ENCODE data around the gene MYL5. TPM values are rescaled to one million over a fixed set of nuclear protein-coding genes. Genes with fewer than 3 reads are reported as not detected.

Gene MYL5
- total and polyA plus RNA-seq, 10 of the 15 experiments (the other 5 are each of a cell fraction or from before 2014, with no cell fraction given): 1.2 to 13.8 (median 7.1) TPM

DNA sequence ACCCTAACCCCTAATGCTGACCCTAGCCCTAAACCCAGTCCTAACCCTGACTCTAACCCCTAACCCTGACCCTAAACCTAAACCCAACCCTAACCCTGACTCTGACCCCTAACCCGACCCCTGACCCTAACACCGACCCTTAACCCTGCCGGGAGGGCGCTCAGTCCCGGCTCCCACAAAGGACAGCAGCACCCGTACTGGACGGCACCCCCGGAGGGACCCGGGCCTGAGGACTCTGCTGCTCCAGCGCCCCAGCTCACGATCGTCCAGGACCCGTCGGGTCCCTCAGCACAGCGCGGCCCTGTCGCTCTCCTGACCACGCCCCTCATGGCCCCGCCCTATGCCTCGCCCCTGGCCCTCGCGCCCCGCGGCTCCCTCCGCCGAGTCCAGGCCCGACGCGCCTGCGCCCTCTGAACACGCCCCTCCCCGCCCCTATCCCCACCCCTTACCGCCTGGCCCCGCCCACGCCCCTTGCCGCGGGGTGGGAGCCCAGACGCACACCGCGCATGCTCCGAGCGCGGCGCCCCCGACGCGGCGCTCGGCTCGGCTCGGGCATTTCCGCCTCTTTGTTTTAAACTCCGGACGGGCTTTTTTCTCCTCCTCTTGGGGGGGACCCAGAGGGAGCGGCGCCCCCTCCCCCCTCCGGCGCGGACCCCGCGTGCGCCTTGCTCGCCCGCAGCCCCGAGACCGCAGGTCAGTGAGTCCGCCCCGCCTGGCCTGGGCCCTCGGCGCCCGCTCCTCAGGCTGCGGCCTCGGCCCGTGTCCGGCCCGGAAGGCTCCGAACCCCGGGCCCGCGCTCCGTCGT, 31.1 kb downstream of the MYL5 start, which contains the start of gene PCGF3 (continued):
- TF ChIP-seq, protein P1, sequence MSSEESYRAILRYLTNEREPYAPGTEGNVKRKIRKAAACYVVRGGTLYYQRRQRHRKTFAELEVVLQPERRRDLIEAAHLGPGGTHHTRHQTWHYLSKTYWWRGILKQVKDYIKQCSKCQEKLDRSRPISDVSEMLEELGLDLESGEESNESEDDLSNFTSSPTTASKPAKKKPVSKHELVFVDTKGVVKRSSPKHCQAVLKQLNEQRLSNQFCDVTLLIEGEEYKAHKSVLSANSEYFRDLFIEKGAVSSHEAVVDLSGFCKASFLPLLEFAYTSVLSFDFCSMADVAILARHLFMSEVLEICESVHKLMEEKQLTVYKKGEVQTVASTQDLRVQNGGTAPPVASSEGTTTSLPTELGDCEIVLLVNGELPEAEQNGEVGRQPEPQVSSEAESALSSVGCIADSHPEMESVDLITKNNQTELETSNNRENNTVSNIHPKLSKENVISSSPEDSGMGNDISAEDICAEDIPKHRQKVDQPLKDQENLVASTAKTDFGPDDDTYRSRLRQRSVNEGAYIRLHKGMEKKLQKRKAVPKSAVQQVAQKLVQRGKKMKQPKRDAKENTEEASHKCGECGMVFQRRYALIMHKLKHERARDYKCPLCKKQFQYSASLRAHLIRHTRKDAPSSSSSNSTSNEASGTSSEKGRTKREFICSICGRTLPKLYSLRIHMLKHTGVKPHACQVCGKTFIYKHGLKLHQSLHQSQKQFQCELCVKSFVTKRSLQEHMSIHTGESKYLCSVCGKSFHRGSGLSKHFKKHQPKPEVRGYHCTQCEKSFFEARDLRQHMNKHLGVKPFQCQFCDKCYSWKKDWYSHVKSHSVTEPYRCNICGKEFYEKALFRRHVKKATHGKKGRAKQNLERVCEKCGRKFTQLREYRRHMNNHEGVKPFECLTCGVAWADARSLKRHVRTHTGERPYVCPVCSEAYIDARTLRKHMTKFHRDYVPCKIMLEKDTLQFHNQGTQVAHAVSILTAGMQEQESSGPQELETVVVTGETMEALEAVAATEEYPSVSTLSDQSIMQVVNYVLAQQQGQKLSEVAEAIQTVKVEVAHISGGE (CRISPR knock-in tag; IDR thresholded peaks at IDR 0.05): no peak
- no peak for TF ChIP-seq SMAD5 (IDR thresholded peaks at IDR 0.05; ENCODE audit: low read depth)
- peak; percentile 46 for TF ChIP-seq POLR2A (IDR thresholded peaks at IDR 0.05; ENCODE audit: low read depth, low read length)
- no peak for TF ChIP-seq KDM1A (IDR thresholded peaks at IDR 0.05; ENCODE audit: borderline replicate concordance)
- TF ChIP-seq ETV6 (conservative IDR thresholded peaks at IDR 0.05 in 1 of 2, IDR thresholded peaks at IDR 0.05 in 1 of 2; ENCODE audit: borderline replicate concordance in 1 of 2, low read depth in 1 of 2): no peak
- peak; percentile 54 for TF ChIP-seq NRF1 (conservative IDR thresholded peaks at IDR 0.05; ENCODE audit: low read depth, low read length)
- no peak for TF ChIP-seq JUNB (IDR thresholded peaks at IDR 0.05)
- TF ChIP-seq, protein P2, sequence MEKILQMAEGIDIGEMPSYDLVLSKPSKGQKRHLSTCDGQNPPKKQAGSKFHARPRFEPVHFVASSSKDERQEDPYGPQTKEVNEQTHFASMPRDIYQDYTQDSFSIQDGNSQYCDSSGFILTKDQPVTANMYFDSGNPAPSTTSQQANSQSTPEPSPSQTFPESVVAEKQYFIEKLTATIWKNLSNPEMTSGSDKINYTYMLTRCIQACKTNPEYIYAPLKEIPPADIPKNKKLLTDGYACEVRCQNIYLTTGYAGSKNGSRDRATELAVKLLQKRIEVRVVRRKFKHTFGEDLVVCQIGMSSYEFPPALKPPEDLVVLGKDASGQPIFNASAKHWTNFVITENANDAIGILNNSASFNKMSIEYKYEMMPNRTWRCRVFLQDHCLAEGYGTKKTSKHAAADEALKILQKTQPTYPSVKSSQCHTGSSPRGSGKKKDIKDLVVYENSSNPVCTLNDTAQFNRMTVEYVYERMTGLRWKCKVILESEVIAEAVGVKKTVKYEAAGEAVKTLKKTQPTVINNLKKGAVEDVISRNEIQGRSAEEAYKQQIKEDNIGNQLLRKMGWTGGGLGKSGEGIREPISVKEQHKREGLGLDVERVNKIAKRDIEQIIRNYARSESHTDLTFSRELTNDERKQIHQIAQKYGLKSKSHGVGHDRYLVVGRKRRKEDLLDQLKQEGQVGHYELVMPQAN (conservative IDR thresholded peaks at IDR 0.05): peak; percentile 68
- TF ChIP-seq MEF2B (IDR thresholded peaks at IDR 0.05; ENCODE audit: partially characterized antibody, poor library complexity, severe bottlenecking): peak; percentile 6
- no peak for TF ChIP-seq EED (IDR thresholded peaks at IDR 0.05; ENCODE audit: low read depth)
- no peak for TF ChIP-seq IKZF2 (IDR thresholded peaks at IDR 0.05)
- peak; percentile 93 for TF ChIP-seq NR2C1 (IDR thresholded peaks at IDR 0.05)
- peak; percentile 71 for TF ChIP-seq MTA2 (IDR thresholded peaks at IDR 0.05; ENCODE audit: low read depth)
- no peak for TF ChIP-seq RCOR1 (conservative IDR thresholded peaks at IDR 0.05; ENCODE audit: low read depth, low read length)
- TF ChIP-seq ATF7 (IDR thresholded peaks at IDR 0.05; ENCODE audit: low read depth): no peak
- no peak for TF ChIP-seq SMAD1 (IDR thresholded peaks at IDR 0.05; ENCODE audit: low read depth, partially characterized antibody)
- no peak for TF ChIP-seq IRF4 (IDR thresholded peaks at IDR 0.05; ENCODE audit: low read depth, low read length)
- peak in 1 of 2 experiments; percentile 56; a peak in 2 of 4 replicates for TF ChIP-seq BHLHE40 (IDR thresholded peaks at IDR 0.05; ENCODE audit: borderline replicate concordance in 1 of 2, low read depth in 2 of 2, low read length in 1 of 2)
- TF ChIP-seq JUND (IDR thresholded peaks at IDR 0.05; ENCODE audit: low read depth, low read length): no peak
- no peak for TF ChIP-seq HDAC6 (IDR thresholded peaks at IDR 0.05; ENCODE audit: unreplicated experiment)
- no peak for TF ChIP-seq NR2C2 (IDR thresholded peaks at IDR 0.05; ENCODE audit: borderline replicate concordance, control insufficient read depth, insufficient read length, low read depth)
- TF ChIP-seq MEF2A (IDR thresholded peaks at IDR 0.05; ENCODE audit: insufficient read depth, low read depth, low read length): no peak
- TF ChIP-seq, protein P3, sequence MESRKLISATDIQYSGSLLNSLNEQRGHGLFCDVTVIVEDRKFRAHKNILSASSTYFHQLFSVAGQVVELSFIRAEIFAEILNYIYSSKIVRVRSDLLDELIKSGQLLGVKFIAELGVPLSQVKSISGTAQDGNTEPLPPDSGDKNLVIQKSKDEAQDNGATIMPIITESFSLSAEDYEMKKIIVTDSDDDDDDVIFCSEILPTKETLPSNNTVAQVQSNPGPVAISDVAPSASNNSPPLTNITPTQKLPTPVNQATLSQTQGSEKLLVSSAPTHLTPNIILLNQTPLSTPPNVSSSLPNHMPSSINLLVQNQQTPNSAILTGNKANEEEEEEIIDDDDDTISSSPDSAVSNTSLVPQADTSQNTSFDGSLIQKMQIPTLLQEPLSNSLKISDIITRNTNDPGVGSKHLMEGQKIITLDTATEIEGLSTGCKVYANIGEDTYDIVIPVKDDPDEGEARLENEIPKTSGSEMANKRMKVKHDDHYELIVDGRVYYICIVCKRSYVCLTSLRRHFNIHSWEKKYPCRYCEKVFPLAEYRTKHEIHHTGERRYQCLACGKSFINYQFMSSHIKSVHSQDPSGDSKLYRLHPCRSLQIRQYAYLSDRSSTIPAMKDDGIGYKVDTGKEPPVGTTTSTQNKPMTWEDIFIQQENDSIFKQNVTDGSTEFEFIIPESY (IDR thresholded peaks at IDR 0.05): no peak
- TF ChIP-seq HCFC1 (IDR thresholded peaks at IDR 0.05; ENCODE audit: low read length): no peak
- TF ChIP-seq GABPA (IDR thresholded peaks at IDR 0.05; ENCODE audit: low read depth): no peak

Measured in GM12878 (cell line).